ENCODE measurements around the gene ESYT2.
"Not testable (repeated sequence)": the region's sequence is repeated elsewhere in the genome, so short reads cannot be mapped to it uniquely, and the experiment has no call there.

ESYT2 gene, protein sequence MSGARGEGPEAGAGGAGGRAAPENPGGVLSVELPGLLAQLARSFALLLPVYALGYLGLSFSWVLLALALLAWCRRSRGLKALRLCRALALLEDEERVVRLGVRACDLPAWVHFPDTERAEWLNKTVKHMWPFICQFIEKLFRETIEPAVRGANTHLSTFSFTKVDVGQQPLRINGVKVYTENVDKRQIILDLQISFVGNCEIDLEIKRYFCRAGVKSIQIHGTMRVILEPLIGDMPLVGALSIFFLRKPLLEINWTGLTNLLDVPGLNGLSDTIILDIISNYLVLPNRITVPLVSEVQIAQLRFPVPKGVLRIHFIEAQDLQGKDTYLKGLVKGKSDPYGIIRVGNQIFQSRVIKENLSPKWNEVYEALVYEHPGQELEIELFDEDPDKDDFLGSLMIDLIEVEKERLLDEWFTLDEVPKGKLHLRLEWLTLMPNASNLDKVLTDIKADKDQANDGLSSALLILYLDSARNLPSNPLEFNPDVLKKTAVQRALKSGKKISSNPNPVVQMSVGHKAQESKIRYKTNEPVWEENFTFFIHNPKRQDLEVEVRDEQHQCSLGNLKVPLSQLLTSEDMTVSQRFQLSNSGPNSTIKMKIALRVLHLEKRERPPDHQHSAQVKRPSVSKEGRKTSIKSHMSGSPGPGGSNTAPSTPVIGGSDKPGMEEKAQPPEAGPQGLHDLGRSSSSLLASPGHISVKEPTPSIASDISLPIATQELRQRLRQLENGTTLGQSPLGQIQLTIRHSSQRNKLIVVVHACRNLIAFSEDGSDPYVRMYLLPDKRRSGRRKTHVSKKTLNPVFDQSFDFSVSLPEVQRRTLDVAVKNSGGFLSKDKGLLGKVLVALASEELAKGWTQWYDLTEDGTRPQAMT

DNA sequence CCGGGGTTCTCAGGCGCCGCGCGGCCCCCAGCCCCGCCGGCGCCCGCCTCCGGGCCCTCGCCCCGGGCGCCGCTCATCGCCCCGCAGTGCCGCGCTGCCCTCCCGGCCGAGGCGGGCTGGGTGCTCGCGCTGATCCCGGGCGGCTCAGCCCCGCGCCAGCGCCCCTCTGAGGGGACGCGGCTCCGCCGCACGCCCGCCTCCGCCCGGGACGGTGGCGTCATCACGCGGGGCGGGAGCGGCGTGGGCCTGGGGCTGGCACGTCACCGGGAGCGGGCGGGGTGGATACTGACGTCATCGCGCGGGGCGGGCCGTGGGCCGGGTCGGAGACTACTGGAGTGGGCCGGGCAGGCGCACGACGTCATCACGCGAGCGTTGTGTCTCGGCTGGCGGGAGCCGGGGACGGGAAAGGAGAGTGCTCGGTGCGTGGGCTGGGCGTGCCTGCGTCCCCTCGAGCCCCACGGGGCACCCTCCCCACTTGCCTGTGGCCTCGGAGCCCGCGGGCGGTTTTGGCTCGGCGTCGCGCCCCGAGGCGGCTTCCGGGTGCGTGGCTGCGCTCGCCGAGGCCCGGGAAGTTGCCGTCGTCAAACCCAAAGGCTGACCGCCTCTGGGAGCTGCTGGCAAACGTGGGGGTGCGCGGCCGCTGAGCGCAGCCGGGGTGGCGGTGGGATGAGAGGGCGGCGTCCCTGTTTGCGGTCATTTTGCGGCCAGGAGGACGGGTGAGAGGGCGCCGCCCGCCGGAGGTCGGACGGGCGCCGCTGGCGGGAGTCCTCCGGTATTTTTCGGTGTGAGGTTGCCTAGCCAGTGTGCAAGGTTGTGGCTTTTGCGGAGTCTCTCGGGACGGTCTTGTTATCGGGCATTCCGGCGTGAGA lies at the start of gene ESYT2:
TSS of gene ESYT2 (minus strand) at position 168 of the 869 bp plus-strand sequence. CDS start at position 77, 91 bp downstream.
- no peaks in the 10 kb centered on the region for H3K9me3 ChIP-seq (ENCODE audit: control insufficient read depth, insufficient read depth, low read length)
- H3K4me3 ChIP-seq (ENCODE audit: low read depth, low read length), result peak within 1 kb of the TSS; percentile 97
- peaks cover 5% of the 10 kb centered on the region; the same call in 1 of the 2 replicates for H3K27me3 ChIP-seq (ENCODE audit: control insufficient read depth, insufficient read depth, low read length)
- peak within 1 kb of the TSS; percentile 91 for H3K27ac ChIP-seq (ENCODE audit: low read depth, low read length)
- peak within 1 kb of the TSS; percentile 79 for H3K9ac ChIP-seq (ENCODE audit: low read depth, low read length)
- peaks cover 15% of the 10 kb centered on the region for H3K4me1 ChIP-seq (ENCODE audit: control insufficient read depth, insufficient read depth, low read length)
- H3K36me3 ChIP-seq (ENCODE audit: control insufficient read depth, insufficient read depth, low read length), result no peaks in the 10 kb centered on the region

DNA sequence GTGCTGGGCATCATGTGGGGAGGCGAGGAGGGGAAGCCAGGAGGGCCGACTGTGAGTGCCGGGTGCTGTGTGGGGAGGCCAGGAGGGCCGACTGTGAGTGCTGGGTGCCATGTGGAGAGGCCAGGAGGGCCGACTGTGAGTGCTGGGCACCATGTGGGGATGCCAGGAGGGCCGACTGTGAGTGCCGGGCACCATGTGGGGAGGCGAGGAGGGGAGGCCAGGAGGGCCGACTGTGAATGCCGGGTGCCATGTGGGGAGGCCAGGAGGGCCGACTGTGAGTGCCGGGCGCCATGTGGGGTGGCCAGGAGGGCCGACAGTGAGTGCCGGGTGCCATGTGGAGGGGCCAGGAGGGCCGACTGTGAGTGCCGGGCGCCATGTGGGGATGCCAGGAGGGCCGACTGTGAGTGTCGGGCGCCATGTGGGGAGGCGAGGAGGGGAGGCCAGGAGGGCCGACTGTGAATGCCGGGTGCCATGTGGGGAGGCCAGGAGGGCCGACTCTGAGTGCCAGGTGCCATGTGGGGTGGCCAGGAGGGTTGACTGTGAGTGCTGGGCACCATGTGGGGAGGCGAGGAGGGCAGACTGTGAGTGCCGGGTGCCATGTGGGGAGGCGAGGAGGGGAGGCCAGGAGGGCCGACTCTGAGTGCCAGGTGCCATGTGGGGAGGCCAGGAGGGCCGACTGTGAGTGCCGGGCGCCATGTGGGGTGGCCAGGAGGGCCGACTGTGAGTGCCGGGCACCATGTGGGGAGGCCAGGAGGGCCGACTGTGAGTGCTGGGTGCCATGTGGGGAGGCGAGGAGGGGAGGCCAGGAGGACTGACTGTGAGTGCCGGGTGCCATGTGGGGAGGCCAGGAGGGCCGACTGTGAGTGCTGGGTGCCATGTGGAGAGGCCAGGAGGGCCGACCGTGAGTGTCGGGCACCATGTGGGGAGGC lies 49.1 kb upstream of the ESYT2 start:
- not testable (repeated sequence) for H3K9me3 ChIP-seq (ENCODE audit: control insufficient read depth, insufficient read depth, low read length); H3K4me3 ChIP-seq (ENCODE audit: low read depth, low read length); H3K27ac ChIP-seq (ENCODE audit: low read depth, low read length); H3K27me3 ChIP-seq (ENCODE audit: control insufficient read depth, insufficient read depth, low read length); H3K4me1 ChIP-seq (ENCODE audit: control insufficient read depth, insufficient read depth, low read length); H3K9ac ChIP-seq (ENCODE audit: low read depth, low read length)
- H3K36me3 ChIP-seq (ENCODE audit: control insufficient read depth, insufficient read depth, low read length), result peaks cover 56% of the 10 kb centered on the region

DNA sequence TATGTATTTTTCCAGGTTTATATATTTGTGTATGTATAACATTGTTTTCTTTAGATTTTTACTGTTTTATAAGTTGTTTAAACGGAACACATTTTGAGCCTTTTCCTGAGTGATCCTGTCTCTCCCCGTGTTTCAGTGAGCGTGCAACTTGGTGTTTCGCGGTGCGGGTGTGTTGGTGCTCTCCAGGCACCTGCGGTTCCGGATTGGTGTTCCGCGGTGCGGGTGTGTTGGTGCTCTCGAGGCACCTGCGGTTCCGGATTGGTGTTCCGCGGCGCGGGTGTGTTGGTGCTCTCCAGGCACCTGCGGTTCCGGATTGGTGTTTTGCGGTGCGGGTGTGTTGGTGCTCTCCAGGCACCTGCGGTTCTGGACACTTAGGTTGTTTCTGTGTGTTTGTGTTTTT lies 47.7 kb upstream of the ESYT2 start:
- Histone ChIP-seq H3K4me1 (ENCODE audit: control insufficient read depth, insufficient read depth, low read length) (no peaks in the 10 kb centered on the region), H3K27ac (ENCODE audit: low read depth, low read length) (no peak overlapping the region), H3K36me3 (ENCODE audit: control insufficient read depth, insufficient read depth, low read length) (peaks cover 53% of the 10 kb centered on the region), H3K4me3 (ENCODE audit: low read depth, low read length) (no peak overlapping the region), H3K27me3 (ENCODE audit: control insufficient read depth, insufficient read depth, low read length) (no peaks in the 10 kb centered on the region), H3K9ac (ENCODE audit: low read depth, low read length) (no peak overlapping the region), H3K9me3 (ENCODE audit: control insufficient read depth, insufficient read depth, low read length) (no peaks in the 10 kb centered on the region)

DNA sequence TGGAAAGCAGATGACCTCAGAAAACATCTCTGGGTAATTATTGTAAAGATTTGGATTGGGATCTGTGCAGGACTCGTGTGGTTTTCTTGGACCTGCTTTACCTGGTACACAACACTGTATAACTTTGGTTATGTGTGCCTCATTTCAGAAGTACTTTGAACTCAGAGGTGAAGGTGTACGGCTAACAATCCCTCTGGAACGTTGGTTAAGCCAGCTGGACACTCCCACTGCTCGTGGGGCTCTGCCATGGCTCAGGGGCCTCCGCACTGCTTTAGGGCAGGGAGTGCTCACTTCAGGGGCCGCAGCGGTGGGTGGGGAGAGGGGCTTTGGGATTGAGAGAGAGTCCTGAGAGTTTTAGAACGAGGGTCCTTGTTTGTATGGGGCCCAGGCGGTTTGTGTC lies 40.6 kb upstream of the ESYT2 start:
- Histone ChIP-seq H3K36me3 (ENCODE audit: control insufficient read depth, insufficient read depth, low read length) (peaks cover 17% of the 10 kb centered on the region; the same call in 1 of the 2 replicates), H3K4me1 (ENCODE audit: control insufficient read depth, insufficient read depth, low read length) (no peaks in the 10 kb centered on the region), H3K4me3 (ENCODE audit: low read depth, low read length) (no peak overlapping the region), H3K27me3 (ENCODE audit: control insufficient read depth, insufficient read depth, low read length) (no peaks in the 10 kb centered on the region), H3K9ac (ENCODE audit: low read depth, low read length) (no peak overlapping the region), H3K27ac (ENCODE audit: low read depth, low read length) (no peak overlapping the region), H3K9me3 (ENCODE audit: control insufficient read depth, insufficient read depth, low read length) (no peaks in the 10 kb centered on the region)

DNA sequence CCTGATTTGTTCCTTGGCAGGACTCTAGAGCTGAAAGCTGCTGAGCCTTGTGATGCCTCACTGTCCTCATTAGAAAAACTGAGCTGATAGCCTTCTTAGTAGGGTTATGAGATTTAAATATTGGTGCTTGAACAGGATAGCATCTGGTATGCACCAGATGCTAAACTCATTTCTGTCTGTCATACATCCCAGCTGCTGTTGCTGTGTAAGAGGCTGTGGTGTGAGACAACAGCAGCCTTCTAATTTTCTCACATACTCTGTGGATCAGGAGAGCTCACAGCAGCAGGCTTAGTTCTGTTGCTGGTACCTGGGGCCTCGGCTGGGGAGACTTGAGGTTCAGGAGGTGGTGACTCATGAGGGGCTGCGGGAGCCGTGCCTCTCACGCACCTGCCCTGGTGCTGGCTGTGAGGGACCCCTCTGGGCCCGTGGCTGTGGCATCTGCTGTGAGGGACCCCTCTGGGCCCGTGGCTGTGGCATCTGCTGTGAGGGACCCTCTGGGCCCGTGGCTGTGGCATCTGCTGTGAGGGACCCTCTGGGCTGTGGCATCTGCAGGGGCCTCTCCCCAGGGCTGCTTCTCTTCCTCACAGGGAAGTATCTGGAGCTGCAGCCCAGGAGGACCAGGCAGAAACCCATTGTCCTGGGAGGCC lies 39.6 kb upstream of the ESYT2 start:
- Histone ChIP-seq H3K27ac (ENCODE audit: low read depth, low read length) (no peak overlapping the region), H3K4me3 (ENCODE audit: low read depth, low read length) (no peak overlapping the region), H3K9me3 (ENCODE audit: control insufficient read depth, insufficient read depth, low read length) (no peaks in the 10 kb centered on the region), H3K9ac (ENCODE audit: low read depth, low read length) (no peak overlapping the region), H3K36me3 (ENCODE audit: control insufficient read depth, insufficient read depth, low read length) (peaks cover 11% of the 10 kb centered on the region; the same call in 1 of the 2 replicates), H3K4me1 (ENCODE audit: control insufficient read depth, insufficient read depth, low read length) (0 out of 2 replicates have a peak, but pooled peaks cover 3% of the 10 kb centered on the region), H3K27me3 (ENCODE audit: control insufficient read depth, insufficient read depth, low read length) (no peaks in the 10 kb centered on the region)

GRCh38 chr7:158867214-158867984 lies 38.1 kb upstream of the ESYT2 start:
- Histone ChIP-seq H3K9me3 (ENCODE audit: control insufficient read depth, insufficient read depth, low read length) (no peaks in the 10 kb centered on the region), H3K27ac (ENCODE audit: low read depth, low read length) (no peak overlapping the region), H3K4me3 (ENCODE audit: low read depth, low read length) (no peak overlapping the region), H3K27me3 (ENCODE audit: control insufficient read depth, insufficient read depth, low read length) (no peaks in the 10 kb centered on the region), H3K36me3 (ENCODE audit: control insufficient read depth, insufficient read depth, low read length) (peaks cover 11% of the 10 kb centered on the region; the same call in 1 of the 2 replicates), H3K4me1 (ENCODE audit: control insufficient read depth, insufficient read depth, low read length) (0 out of 2 replicates have a peak, but pooled peaks cover 3% of the 10 kb centered on the region), H3K9ac (ENCODE audit: low read depth, low read length) (no peak overlapping the region)

- peaks cover 4% of the 10 kb centered on the region; the same call in 1 of the 2 replicates for H3K36me3 ChIP-seq (ENCODE audit: control insufficient read depth, insufficient read depth, low read length)
- H3K27me3 ChIP-seq (ENCODE audit: control insufficient read depth, insufficient read depth, low read length), result no peaks in the 10 kb centered on the region
- no peaks in the 10 kb centered on the region for H3K9me3 ChIP-seq (ENCODE audit: control insufficient read depth, insufficient read depth, low read length)
- H3K27ac ChIP-seq (ENCODE audit: low read depth, low read length), result no peak overlapping the region
- H3K4me3 ChIP-seq (ENCODE audit: low read depth, low read length), result no peak overlapping the region
- H3K4me1 ChIP-seq (ENCODE audit: control insufficient read depth, insufficient read depth, low read length), result peaks cover 12% of the 10 kb centered on the region
- H3K9ac ChIP-seq (ENCODE audit: low read depth, low read length), result no peak overlapping the region
Measured at GRCh38 chr7:158865977-158866376, 36.7 kb upstream of the ESYT2 start.

DNA sequence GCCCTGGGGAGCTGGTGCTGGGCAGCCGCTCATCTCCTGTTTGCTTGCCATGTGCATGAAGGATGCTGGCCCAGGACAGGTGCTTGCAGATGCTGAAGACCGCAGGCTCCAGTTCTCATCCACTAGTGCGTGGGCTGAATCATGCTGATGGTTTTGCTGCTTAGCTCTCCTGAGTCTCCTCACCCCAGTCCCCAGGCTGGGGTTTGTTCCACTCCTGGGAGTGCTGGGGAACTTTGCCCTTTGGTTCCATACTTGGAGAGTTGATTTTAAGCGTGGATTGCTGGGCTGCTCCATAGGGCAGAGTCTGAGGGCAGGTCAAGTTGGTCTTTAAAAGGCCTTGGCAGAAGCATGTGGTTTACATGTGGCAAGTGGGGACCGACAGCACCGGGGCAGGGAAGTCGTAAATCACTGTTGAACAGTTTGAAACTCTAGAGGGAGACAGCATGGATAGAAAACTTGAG lies 36.2 kb upstream of the ESYT2 start:
- Histone ChIP-seq H3K4me1 (ENCODE audit: control insufficient read depth, insufficient read depth, low read length) (peaks cover 17% of the 10 kb centered on the region), H3K27ac (ENCODE audit: low read depth, low read length) (no peak overlapping the region), H3K4me3 (ENCODE audit: low read depth, low read length) (no peak overlapping the region), H3K27me3 (ENCODE audit: control insufficient read depth, insufficient read depth, low read length) (no peaks in the 10 kb centered on the region), H3K9me3 (ENCODE audit: control insufficient read depth, insufficient read depth, low read length) (no peaks in the 10 kb centered on the region), H3K36me3 (ENCODE audit: control insufficient read depth, insufficient read depth, low read length) (no peaks in the 10 kb centered on the region), H3K9ac (ENCODE audit: low read depth, low read length) (no peak overlapping the region)

GRCh38 chr7:158864833-158865232 lies 35.5 kb upstream of the ESYT2 start:
- H3K9ac ChIP-seq (ENCODE audit: low read depth, low read length), result no peak overlapping the region
- no peak overlapping the region for H3K27ac ChIP-seq (ENCODE audit: low read depth, low read length)
- no peaks in the 10 kb centered on the region for H3K36me3 ChIP-seq (ENCODE audit: control insufficient read depth, insufficient read depth, low read length)

More at GRCh38 chr7:158864833-158865232, 35.5 kb upstream of the ESYT2 start:
- H3K4me1 ChIP-seq (ENCODE audit: control insufficient read depth, insufficient read depth, low read length), result peaks cover 23% of the 10 kb centered on the region
- H3K9me3 ChIP-seq (ENCODE audit: control insufficient read depth, insufficient read depth, low read length), result no peaks in the 10 kb centered on the region
- no peak overlapping the region for H3K4me3 ChIP-seq (ENCODE audit: low read depth, low read length)
- H3K27me3 ChIP-seq (ENCODE audit: control insufficient read depth, insufficient read depth, low read length), result no peaks in the 10 kb centered on the region
